Neural cell (in vitro differentiated cells): Measurements from ENCODE around the gene CELSR3. TPM values are rescaled to one million over a fixed set of nuclear protein-coding genes. Genes with fewer than 3 reads are reported as not detected.

ENCODE experiments used
- H2AFZ ChIP-seq: fragments of 200-600, 300-800 bp; sonication (generic), shearing (Covaris generic); 2 replicates; pipeline ENCODE4 v1.6.0; 2014; ENCODE audit warnings: low read depth, mild to moderate bottlenecking, antibody characterized with exemption, low read length, moderate library complexity
- H3F3A ChIP-seq: fragments of 200-600 bp; shearing (Covaris generic); 2 replicates; pipeline ENCODE4 v1.6.1; 2016; ENCODE audit warnings: mild to moderate bottlenecking, moderate library complexity, mixed read lengths, antibody characterized with exemption, low read length; ENCODE audit not compliant: insufficient read depth, poor library complexity, severe bottlenecking
- H3K27ac ChIP-seq: fragments of 200-600, 300-800 bp; sonication (generic), shearing (Covaris generic); 2 replicates; pipeline ENCODE4 v1.5.1; 2014; ENCODE audit warnings: mild to moderate bottlenecking, low read length, moderate library complexity
- H3K27me3 ChIP-seq: fragments of 300-800, 200-600 bp; sonication (generic), shearing (Covaris generic); 2 replicates; pipeline ENCODE4 v1.6.0; 2014; ENCODE audit warnings: mild to moderate bottlenecking, low read depth, low read length, moderate library complexity; ENCODE audit not compliant: insufficient read depth
- H3K36me3 ChIP-seq: fragments of 300-800, 200-600 bp; sonication (generic), shearing (Covaris generic); 2 replicates; pipeline ENCODE4 v1.5.1; 2014; ENCODE audit warnings: mild to moderate bottlenecking, antibody characterized with exemption, low read length, moderate library complexity; ENCODE audit not compliant: insufficient read depth
- H3K4me2 ChIP-seq: fragments of 300-800, 200-600 bp; sonication (generic), shearing (Covaris generic); 2 replicates; pipeline ENCODE4 v1.6.0; 2014; ENCODE audit warnings: mild to moderate bottlenecking, low read length
- H3K4me3 ChIP-seq: fragments of 300-800, 200-600 bp; sonication (generic), shearing (Covaris generic); 2 replicates; pipeline ENCODE4 v1.5.1; 2014; ENCODE audit warnings: mild to moderate bottlenecking, low read length, moderate library complexity
- H3K79me2 ChIP-seq: fragments of 200-600 bp; shearing (Covaris generic); replicated peaks from 2 replicates; pipeline ENCODE4 v1.6.0; 2014; ENCODE audit warnings: mild to moderate bottlenecking, low read length, moderate library complexity; ENCODE audit not compliant: insufficient read depth
- H3K9ac ChIP-seq: fragments of 300-800, 200-600 bp; sonication (generic), shearing (Covaris generic); 2 replicates; pipeline ENCODE4 v1.6.1; 2016; ENCODE audit warnings: mild to moderate bottlenecking, low read length, mixed read lengths
- H3K9me2 ChIP-seq: fragments of 200-600 bp; shearing (Covaris generic); 2 replicates; pipeline ENCODE4 v1.6.1; 2016; ENCODE audit warnings: mild to moderate bottlenecking, low read length, mixed read lengths; ENCODE audit not compliant: insufficient read depth
- H3K9me3 ChIP-seq: fragments of 200-600, 300-800 bp; sonication (generic), shearing (Covaris generic); 2 replicates; pipeline ENCODE4 v1.6.1; 2016; ENCODE audit warnings: mild to moderate bottlenecking, mixed run types, low read length, moderate library complexity, mixed read lengths
- H4K20me1 ChIP-seq: fragments of 200-600 bp; shearing (Covaris generic); 2 replicates; pipeline ENCODE4 v1.6.1; 2016; ENCODE audit warnings: mild to moderate bottlenecking, mixed run types; ENCODE audit not compliant: insufficient read depth
- CTCF ChIP-seq: fragments of 450-650 bp; IDR thresholded peaks from 2 replicates; pipeline ENCODE4 v1.5.1; 2014; ENCODE audit warnings: antibody characterized with exemption, mild to moderate bottlenecking, moderate library complexity; ENCODE audit not compliant: poor library complexity, severe bottlenecking
- EP300 ChIP-seq: fragments of 450-650 bp; conservative IDR thresholded peaks from 2 replicates; pipeline ENCODE4 v1.6.1; 2014; ENCODE audit warnings: antibody characterized with exemption, mild to moderate bottlenecking, moderate library complexity; ENCODE audit not compliant: poor library complexity, severe bottlenecking
- EZH2 ChIP-seq: fragments of 200-600, 300-800 bp; shearing (Covaris generic), sonication (generic); IDR thresholded peaks from 2 replicates; pipeline ENCODE4 v1.6.1; 2014; ENCODE audit warnings: antibody characterized with exemption, low read length, borderline replicate concordance, mild to moderate bottlenecking; ENCODE audit not compliant: insufficient read depth, poor library complexity, severe bottlenecking
- MXI1 ChIP-seq: fragments of 450-650 bp; conservative IDR thresholded peaks from 2 replicates; pipeline ENCODE4 v1.6.1; 2014; ENCODE audit warnings: antibody characterized with exemption, mild to moderate bottlenecking; ENCODE audit not compliant: poor library complexity, severe bottlenecking
- POLR2AphosphoS5 ChIP-seq: IDR thresholded peaks from 2 replicates; pipeline ENCODE4 v1.6.1; 2012
- RAD21 ChIP-seq: fragments of 450-650 bp; conservative IDR thresholded peaks from 2 replicates; pipeline ENCODE4 v1.6.1; 2014; ENCODE audit warnings: antibody characterized with exemption, mild to moderate bottlenecking, moderate library complexity
- REST ChIP-seq: IDR thresholded peaks from 2 replicates; pipeline ENCODE4 v1.6.1; 2012; ENCODE audit warnings: borderline replicate concordance
- SMC3 ChIP-seq: fragments of 450-650 bp; conservative IDR thresholded peaks from 2 replicates; pipeline ENCODE4 v1.6.1; 2014; ENCODE audit warnings: antibody characterized with exemption, mild to moderate bottlenecking, moderate library complexity; ENCODE audit not compliant: poor library complexity
- TAF1 ChIP-seq: IDR thresholded peaks from 2 replicates; pipeline ENCODE4 v1.6.1; 2012; ENCODE audit warnings: low read depth
- polyA plus RNA-seq: library from polyadenylated mRNA; depleted of rRNA; stranded (reverse); fragments of >200 nt; gene quantifications from 2 replicates; pipeline ENCODE4 v1.2.3, GENCODE V29; 2014

Gene CELSR3
- polyA plus RNA-seq, 1 donor from 2014 or later: 54.9 TPM

- Histone ChIP-seq H3F3A (no peaks in the 10 kb centered on the region), H2AFZ (no peak overlapping the region), H3K27me3 (no peaks in the 10 kb centered on the region), H3K36me3 (peaks cover 13% of the 10 kb centered on the region), H3K79me2 (peaks cover 29% of the 10 kb centered on the region), H3K9me2 (no peaks in the 10 kb centered on the region), H3K27ac (no peak overlapping the region), H3K9ac (no peak overlapping the region), H3K9me3 (no peaks in the 10 kb centered on the region), H4K20me1 (peaks cover 44% of the 10 kb centered on the region), H3K4me3 (no peak overlapping the region), H3K4me2 (no peak overlapping the region)
- no peak for TF ChIP-seq EZH2
- peak; percentile 3 for TF ChIP-seq POLR2AphosphoS5
These were observed 26.0 kb upstream of the CELSR3 start for GRCh38 chr3:48688737-48689075.

- no peaks in the 10 kb centered on the region for H3F3A ChIP-seq
- no peaks in the 10 kb centered on the region for H3K9me3 ChIP-seq
- H3K4me3 ChIP-seq: no peak overlapping the region
- peaks cover 38% of the 10 kb centered on the region for H4K20me1 ChIP-seq
- H3K9me2 ChIP-seq: no peaks in the 10 kb centered on the region
- H3K27ac ChIP-seq: no peak overlapping the region
- TF ChIP-seq EP300: no peak
- peak; percentile 1 for TF ChIP-seq POLR2AphosphoS5
- no peak overlapping the region for H3K9ac ChIP-seq
- H3K36me3 ChIP-seq: peaks cover 10% of the 10 kb centered on the region
- H3K27me3 ChIP-seq: no peaks in the 10 kb centered on the region
- no peak overlapping the region for H2AFZ ChIP-seq
- peaks cover 24% of the 10 kb centered on the region for H3K79me2 ChIP-seq
- no peak overlapping the region for H3K4me2 ChIP-seq
These were observed 25.5 kb upstream of the CELSR3 start for GRCh38 chr3:48688032-48688736.

- no peak overlapping the region for H3K4me2 ChIP-seq
- peaks cover 5% of the 10 kb centered on the region for H3K36me3 ChIP-seq
- H3F3A ChIP-seq: no peaks in the 10 kb centered on the region
- H3K9ac ChIP-seq: no peak overlapping the region
- no peaks in the 10 kb centered on the region for H3K27me3 ChIP-seq
- TF ChIP-seq CTCF (no peak), REST (no peak), TAF1 (no peak), POLR2AphosphoS5 (no peak), MXI1 (no peak), RAD21 (no peak), SMC3 (no peak), EP300 (no peak), EZH2 (no peak)
- H2AFZ ChIP-seq: no peak overlapping the region
- no peak overlapping the region for H3K27ac ChIP-seq
- H3K4me3 ChIP-seq: no peak overlapping the region
- H3K9me3 ChIP-seq: no peaks in the 10 kb centered on the region
- peaks cover 15% of the 10 kb centered on the region for H3K79me2 ChIP-seq
- peaks cover 29% of the 10 kb centered on the region for H4K20me1 ChIP-seq
- no peaks in the 10 kb centered on the region for H3K9me2 ChIP-seq
These were observed 24.6 kb upstream of the CELSR3 start for GRCh38 chr3:48687220-48687678.
